ENCODE results near the gene DLX2. TPM values are rescaled to one million over a fixed set of nuclear protein-coding genes. Genes with fewer than 3 reads are reported as not detected.
"Not testable (repeated sequence)": the region's sequence is repeated elsewhere in the genome, so short reads cannot be mapped to it uniquely, and the experiment has no call there.

DLX2 gene
- polyA plus RNA-seq, 3 donors, result 0.08 TPM; not detected in 2

DNA sequence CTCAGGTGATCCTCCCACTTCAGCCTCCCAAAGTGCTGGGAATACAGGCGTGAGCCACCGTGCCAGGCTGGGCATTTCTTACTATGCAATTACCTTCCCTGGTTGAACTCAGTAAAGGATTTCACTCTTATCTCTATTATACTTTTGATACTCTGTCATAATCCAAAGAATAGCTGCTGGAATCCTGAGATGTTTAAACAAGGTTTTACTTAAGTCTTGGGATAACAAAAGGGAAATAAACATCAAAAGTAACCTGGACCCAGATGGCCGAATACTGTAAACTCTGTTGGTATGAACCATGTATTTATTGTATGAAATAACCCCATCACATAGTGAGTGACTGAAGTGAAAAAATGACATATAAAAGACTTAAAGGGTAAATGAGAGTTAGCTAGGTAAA lies 11.9 kb upstream of the DLX2 start:
- no peak overlapping the region for H3K4me3 ChIP-seq (replicated peaks in 1 of 3; ENCODE audit: low read depth in 2 of 3, low read length in 3 of 3)
- no peaks in the 10 kb centered on the region for H3K36me3 ChIP-seq (replicated peaks in 1 of 2; ENCODE audit: control insufficient read depth in 1 of 2, insufficient read depth in 2 of 2, low read length in 2 of 2)
- no peak overlapping the region for H3K9ac ChIP-seq (ENCODE audit: insufficient read depth, low read length, poor library complexity, severe bottlenecking)
- Mint-ChIP-seq H3K9me3 (peaks cover 0 to 5% (median 3%) of the 10 kb centered on the region in 7 donors), H3K36me3 (peaks cover 0 to 5% of the 10 kb centered on the region in 2 donors), H3K27ac (no peak overlapping the region), H3K4me1 (peaks cover 12% of the 10 kb centered on the region), H3K4me3 (no peak overlapping the region), H3K27me3 (ENCODE audit: low read depth in 3 of 3) (peaks cover 12 to 33% (median 23%) of the 10 kb centered on the region in 3 donors)
- no peak overlapping the region for H2AFZ ChIP-seq (ENCODE audit: insufficient read depth, low read depth, low read length, poor library complexity, severe bottlenecking)
- peaks cover 0 to 4% of the 10 kb centered on the region in 2 donors for H3K9me3 ChIP-seq (replicated peaks in 1 of 2; ENCODE audit: control insufficient read depth in 1 of 2, insufficient read depth in 1 of 2, low read length in 2 of 2)
- H3K4me1 ChIP-seq (ENCODE audit: control insufficient read depth in 1 of 2, insufficient read depth in 2 of 2, low read length in 2 of 2), result peaks cover 7% of the 10 kb centered on the region in 2 donors
- H4K20me1 ChIP-seq (ENCODE audit: insufficient read depth, low read length), result no peaks in the 10 kb centered on the region
- intact Hi-C loops (cut with micrococcal nuclease), result no loop called here
- no peak for DNase-seq
- TF ChIP-seq, protein P1, sequence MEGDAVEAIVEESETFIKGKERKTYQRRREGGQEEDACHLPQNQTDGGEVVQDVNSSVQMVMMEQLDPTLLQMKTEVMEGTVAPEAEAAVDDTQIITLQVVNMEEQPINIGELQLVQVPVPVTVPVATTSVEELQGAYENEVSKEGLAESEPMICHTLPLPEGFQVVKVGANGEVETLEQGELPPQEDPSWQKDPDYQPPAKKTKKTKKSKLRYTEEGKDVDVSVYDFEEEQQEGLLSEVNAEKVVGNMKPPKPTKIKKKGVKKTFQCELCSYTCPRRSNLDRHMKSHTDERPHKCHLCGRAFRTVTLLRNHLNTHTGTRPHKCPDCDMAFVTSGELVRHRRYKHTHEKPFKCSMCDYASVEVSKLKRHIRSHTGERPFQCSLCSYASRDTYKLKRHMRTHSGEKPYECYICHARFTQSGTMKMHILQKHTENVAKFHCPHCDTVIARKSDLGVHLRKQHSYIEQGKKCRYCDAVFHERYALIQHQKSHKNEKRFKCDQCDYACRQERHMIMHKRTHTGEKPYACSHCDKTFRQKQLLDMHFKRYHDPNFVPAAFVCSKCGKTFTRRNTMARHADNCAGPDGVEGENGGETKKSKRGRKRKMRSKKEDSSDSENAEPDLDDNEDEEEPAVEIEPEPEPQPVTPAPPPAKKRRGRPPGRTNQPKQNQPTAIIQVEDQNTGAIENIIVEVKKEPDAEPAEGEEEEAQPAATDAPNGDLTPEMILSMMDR (IDR thresholded peaks at IDR 0.05), result no peak
- H3K79me2 ChIP-seq (ENCODE audit: insufficient read depth, low read length), result no peaks in the 10 kb centered on the region
- H3K27me3 ChIP-seq (ENCODE audit: control insufficient read depth in 2 of 2, insufficient read depth in 2 of 2, low read length in 2 of 2), result peaks cover 9 to 27% of the 10 kb centered on the region in 2 donors
- no CpG with 5 or more reads among the region's 3 CpGs for WGBS (ENCODE audit: insufficient coverage)
- no peak overlapping the region for H3K4me2 ChIP-seq (replicated peaks; ENCODE audit: extremely low read depth, low read length, poor library complexity, severe bottlenecking)
- H3K27ac ChIP-seq (ENCODE audit: low read depth in 1 of 2, low read length in 2 of 2), result no peak overlapping the region

DNA sequence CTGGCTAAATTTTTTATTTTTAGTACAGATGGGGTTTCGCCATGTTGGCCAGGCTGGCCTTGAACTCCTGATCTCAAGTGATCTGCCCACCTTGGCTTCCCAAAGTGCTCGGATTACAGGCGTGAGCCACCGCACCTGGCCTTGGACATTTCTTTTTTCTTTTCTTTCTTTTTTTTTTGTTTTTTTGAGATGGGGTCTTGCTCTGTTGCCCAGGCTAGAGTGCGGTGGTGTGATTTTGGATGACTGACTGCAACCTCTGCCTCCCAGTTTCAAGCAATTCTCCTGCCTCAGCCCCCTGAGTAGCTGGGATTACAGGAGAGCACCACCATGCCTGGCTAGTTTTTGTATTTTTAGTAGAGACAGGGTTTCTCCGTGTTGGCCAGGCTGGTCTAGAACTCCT lies 11.5 kb upstream of the DLX2 start:
- H3K9me3 Mint-ChIP-seq; H3K9ac ChIP-seq (ENCODE audit: insufficient read depth, low read length, poor library complexity, severe bottlenecking); H3K79me2 ChIP-seq (ENCODE audit: insufficient read depth, low read length); H3K9me3 ChIP-seq (replicated peaks in 1 of 2; ENCODE audit: control insufficient read depth in 1 of 2, insufficient read depth in 1 of 2, low read length in 2 of 2); H3K36me3 ChIP-seq (replicated peaks in 1 of 2; ENCODE audit: control insufficient read depth in 1 of 2, insufficient read depth in 2 of 2, low read length in 2 of 2); H3K36me3 Mint-ChIP-seq; H3K4me3 ChIP-seq (replicated peaks in 1 of 3; ENCODE audit: low read depth in 2 of 3, low read length in 3 of 3); H3K4me2 ChIP-seq (replicated peaks; ENCODE audit: extremely low read depth, low read length, poor library complexity, severe bottlenecking); H2AFZ ChIP-seq (ENCODE audit: insufficient read depth, low read depth, low read length, poor library complexity, severe bottlenecking); intact Hi-C loops (cut with micrococcal nuclease); H3K27ac Mint-ChIP-seq; H3K27ac ChIP-seq (ENCODE audit: low read depth in 1 of 2, low read length in 2 of 2); DNase-seq; H4K20me1 ChIP-seq (ENCODE audit: insufficient read depth, low read length); H3K4me3 Mint-ChIP-seq: not testable (repeated sequence)
- Histone ChIP-seq H3K4me1 (ENCODE audit: control insufficient read depth in 1 of 2, insufficient read depth in 2 of 2, low read length in 2 of 2) (peaks cover 8 to 10% of the 10 kb centered on the region in 2 donors), H3K27me3 (ENCODE audit: control insufficient read depth in 2 of 2, insufficient read depth in 2 of 2, low read length in 2 of 2) (peaks cover 13 to 31% of the 10 kb centered on the region in 2 donors)
- Mint-ChIP-seq H3K4me1 (peaks cover 16% of the 10 kb centered on the region), H3K27me3 (ENCODE audit: low read depth in 3 of 3) (peaks cover 16 to 37% (median 27%) of the 10 kb centered on the region in 3 donors)
- 93% methylated on average over 2 of the region's 6 CpGs for WGBS (ENCODE audit: insufficient coverage)
